Fibroblast of skin of back (primary cell): ENCODE results near the gene CAMK4.
"Not testable (repeated sequence)": the region's sequence is repeated elsewhere in the genome, so short reads cannot be mapped to it uniquely, and the experiment has no call there.

ENCODE experiments used
- DNase-seq: peaks from one replicate; pipeline ENCODE4 v3.0.0-alpha.2; 2013

Gene CAMK4

GRCh38 chr5:111229871-111230810 lies 6.0 kb downstream of the CAMK4 start:
- DNase-seq, result no peak

- no peak for DNase-seq
Measured at GRCh38 chr5:111231119-111231518, 6.9 kb downstream of the CAMK4 start.

- DNase-seq, result no peak
Measured at GRCh38 chr5:111232311-111233051, 8.3 kb downstream of the CAMK4 start.

GRCh38 chr5:111233052-111233374 lies 8.8 kb downstream of the CAMK4 start:
- no peak for DNase-seq

- DNase-seq, result no peak
Measured at GRCh38 chr5:111234125-111234524, 9.9 kb downstream of the CAMK4 start.

GRCh38 chr5:111235635-111236034 lies 11.5 kb downstream of the CAMK4 start:
- no peak for DNase-seq

- no peak for DNase-seq
Measured at GRCh38 chr5:111236348-111236747, 12.2 kb downstream of the CAMK4 start.

GRCh38 chr5:111236995-111237394 lies 12.8 kb downstream of the CAMK4 start:
- no peak for DNase-seq

GRCh38 chr5:111237470-111237869 lies 13.3 kb downstream of the CAMK4 start:
- no peak for DNase-seq

- no peak for DNase-seq
Measured at GRCh38 chr5:111238431-111239225, 14.4 kb downstream of the CAMK4 start.

GRCh38 chr5:111241696-111242095 lies 17.5 kb downstream of the CAMK4 start:
- no peak for DNase-seq

GRCh38 chr5:111242606-111243005 lies 18.4 kb downstream of the CAMK4 start:
- DNase-seq, result no peak

- no peak for DNase-seq
Measured at GRCh38 chr5:111243318-111243717, 19.1 kb downstream of the CAMK4 start.

GRCh38 chr5:111245654-111246053 lies 21.5 kb downstream of the CAMK4 start:
- DNase-seq, result no peak

- DNase-seq, result no peak
Measured at GRCh38 chr5:111246459-111246858, 22.3 kb downstream of the CAMK4 start.

- DNase-seq, result no peak
Measured at GRCh38 chr5:111248571-111248970, 24.4 kb downstream of the CAMK4 start.

- DNase-seq, result no peak
Measured at GRCh38 chr5:111251921-111252320, 27.7 kb downstream of the CAMK4 start.

- no peak for DNase-seq
Measured at GRCh38 chr5:111252799-111253545, 28.8 kb downstream of the CAMK4 start.

- DNase-seq, result peak; percentile 27
Measured at GRCh38 chr5:111254613-111255012, 30.4 kb downstream of the CAMK4 start.

- no peak for DNase-seq
Measured at GRCh38 chr5:111255169-111255568, 31.0 kb downstream of the CAMK4 start.

- DNase-seq, result no peak
Measured at GRCh38 chr5:111256128-111256527, 31.9 kb downstream of the CAMK4 start.

- not testable (repeated sequence) for DNase-seq
Measured at GRCh38 chr5:111257610-111258009, 33.4 kb downstream of the CAMK4 start.
